Endodermal cell (in vitro differentiated cells): Measurements from ENCODE around the gene PPP2R2B. TPM values are rescaled to one million over a fixed set of nuclear protein-coding genes. Genes with fewer than 3 reads are reported as not detected.

Experiments used
- DNase-seq: peaks from one replicate; pipeline ENCODE4 v3.0.0-alpha.2; 2017
- H3K27ac ChIP-seq: 2 replicates; pipeline ENCODE4 v1.5.1; 2013; ENCODE audit warnings: mild to moderate bottlenecking, low read depth, low read length, moderate library complexity
- H3K27me3 ChIP-seq: 2 replicates; pipeline ENCODE4 v1.6.1; 2013; ENCODE audit warnings: mild to moderate bottlenecking, low read length, moderate library complexity; ENCODE audit not compliant: insufficient read depth, control insufficient read depth, poor library complexity, severe bottlenecking
- H3K36me3 ChIP-seq: 2 replicates; pipeline ENCODE4 v1.7.0; 2013; ENCODE audit warnings: mild to moderate bottlenecking, low read length, moderate library complexity; ENCODE audit not compliant: control insufficient read depth, insufficient read depth
- H3K4me1 ChIP-seq: one replicate; pipeline ENCODE4 v1.7.0; 2013; ENCODE audit warnings: low read length; ENCODE audit not compliant: control insufficient read depth, insufficient read depth
- H3K4me3 ChIP-seq: 2 replicates; pipeline ENCODE4 v1.5.1; 2013; ENCODE audit warnings: mild to moderate bottlenecking, low read length, moderate library complexity
- H3K9ac ChIP-seq: 2 replicates; pipeline ENCODE4 v1.6.1; 2013; ENCODE audit warnings: mild to moderate bottlenecking, low read length, moderate library complexity; ENCODE audit not compliant: poor library complexity, severe bottlenecking; ENCODE audit errors: extremely low read depth
- H3K9me3 ChIP-seq: 2 replicates; pipeline ENCODE4 v1.6.1; 2013; ENCODE audit warnings: mild to moderate bottlenecking, low read length, moderate library complexity; ENCODE audit not compliant: control insufficient read depth
- H3K27ac Mint-ChIP-seq: 2 replicates; pipeline ENCODE4 v1.8.0; 2020; ENCODE audit warnings: mixed read lengths
- H3K27me3 Mint-ChIP-seq: 2 replicates; pipeline ENCODE4 v1.8.0; 2021; ENCODE audit warnings: mild to moderate bottlenecking, mixed read lengths; ENCODE audit not compliant: insufficient read depth
- H3K36me3 Mint-ChIP-seq: 2 replicates; pipeline ENCODE4 v1.8.0; 2020; ENCODE audit warnings: low read depth, mixed read lengths
- H3K4me1 Mint-ChIP-seq: 2 replicates; pipeline ENCODE4 v1.8.0; 2020; ENCODE audit warnings: mixed read lengths
- H3K4me3 Mint-ChIP-seq: 2 replicates; pipeline ENCODE4 v1.8.0; 2020; ENCODE audit warnings: mild to moderate bottlenecking, moderate library complexity, mixed read lengths
- H3K9me3 Mint-ChIP-seq: 2 replicates; pipeline ENCODE4 v1.8.0; 2020; ENCODE audit warnings: mild to moderate bottlenecking, mixed read lengths
- WGBS, 2 experiments: methylation state at CpG; one replicate each; pipeline versions ENCODE4 v1.1.5 to v1.1.7; 2013; ENCODE audit warnings: missing lambda C conversion rate in 2 of 2, mixed read lengths in 1 of 2; ENCODE audit not compliant: insufficient coverage in 1 of 2, insufficient read length in 1 of 2; 5-methylcytosine and 5-hydroxymethylcytosine counted together
- total RNA-seq, 2 donors: library from RNA; stranded (reverse); fragmentation: NEBNext Ultra II Directional in 1 of 2; extraction: Animal tissue kit (Norgen Biotek cat#: 25700) in 1 of 2; gene quantifications; 2 replicates in 1 of 2; 3 replicates in 1 of 2; pipeline ENCODE4 v1.2.1, GENCODE V29; 2021
- TF ChIP-seq, protein P1 (sequence below): fragments of 200-600 bp; sonication (generic); conservative IDR thresholded peaks from 2 replicates; pipeline ENCODE4 v1.5.0; 2021; ENCODE audit warnings: antibody characterized with exemption, mild to moderate bottlenecking

The PPP2R2B gene
- total RNA-seq, 2 donors from 2014 or later: 3.3 to 8.0 TPM

GRCh38 chr5:146719179-146719578 is 159.4 kb downstream of the PPP2R2B start:
- Mint-ChIP-seq H3K36me3 (no peaks in the 10 kb centered on the region), H3K4me3 (no peak overlapping the region), H3K9me3 (no peaks in the 10 kb centered on the region), H3K27ac (no peak overlapping the region), H3K4me1 (no peaks in the 10 kb centered on the region), H3K27me3 (no peaks in the 10 kb centered on the region)
- no peak overlapping the region for H3K27ac ChIP-seq
- no peaks in the 10 kb centered on the region for H3K9me3 ChIP-seq
- H3K4me3 ChIP-seq: no peak overlapping the region
- H3K9ac ChIP-seq: no peak overlapping the region
- H3K36me3 ChIP-seq: no peaks in the 10 kb centered on the region
- no peaks in the 10 kb centered on the region for H3K27me3 ChIP-seq
- no peaks in the 10 kb centered on the region for H3K4me1 ChIP-seq
- no peak for DNase-seq
- TF ChIP-seq, protein P1, sequence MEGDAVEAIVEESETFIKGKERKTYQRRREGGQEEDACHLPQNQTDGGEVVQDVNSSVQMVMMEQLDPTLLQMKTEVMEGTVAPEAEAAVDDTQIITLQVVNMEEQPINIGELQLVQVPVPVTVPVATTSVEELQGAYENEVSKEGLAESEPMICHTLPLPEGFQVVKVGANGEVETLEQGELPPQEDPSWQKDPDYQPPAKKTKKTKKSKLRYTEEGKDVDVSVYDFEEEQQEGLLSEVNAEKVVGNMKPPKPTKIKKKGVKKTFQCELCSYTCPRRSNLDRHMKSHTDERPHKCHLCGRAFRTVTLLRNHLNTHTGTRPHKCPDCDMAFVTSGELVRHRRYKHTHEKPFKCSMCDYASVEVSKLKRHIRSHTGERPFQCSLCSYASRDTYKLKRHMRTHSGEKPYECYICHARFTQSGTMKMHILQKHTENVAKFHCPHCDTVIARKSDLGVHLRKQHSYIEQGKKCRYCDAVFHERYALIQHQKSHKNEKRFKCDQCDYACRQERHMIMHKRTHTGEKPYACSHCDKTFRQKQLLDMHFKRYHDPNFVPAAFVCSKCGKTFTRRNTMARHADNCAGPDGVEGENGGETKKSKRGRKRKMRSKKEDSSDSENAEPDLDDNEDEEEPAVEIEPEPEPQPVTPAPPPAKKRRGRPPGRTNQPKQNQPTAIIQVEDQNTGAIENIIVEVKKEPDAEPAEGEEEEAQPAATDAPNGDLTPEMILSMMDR: no peak

- no peaks in the 10 kb centered on the region for H3K9me3 ChIP-seq
- H3K9ac ChIP-seq: no peak overlapping the region
- Mint-ChIP-seq H3K4me3 (no peak overlapping the region), H3K27ac (no peak overlapping the region), H3K9me3 (no peaks in the 10 kb centered on the region), H3K27me3 (no peaks in the 10 kb centered on the region), H3K36me3 (no peaks in the 10 kb centered on the region), H3K4me1 (no peaks in the 10 kb centered on the region)
- H3K4me3 ChIP-seq: no peak overlapping the region
- no peak for DNase-seq
- WGBS, 2 experiments: 88 to 96% methylated on average over 3 of the region's 3 CpGs
- TF ChIP-seq, protein P1: no peak
- no peaks in the 10 kb centered on the region for H3K4me1 ChIP-seq
- no peaks in the 10 kb centered on the region for H3K36me3 ChIP-seq
- H3K27me3 ChIP-seq: no peaks in the 10 kb centered on the region
- no peak overlapping the region for H3K27ac ChIP-seq
Measured at GRCh38 chr5:146718609-146719008, 159.9 kb downstream of the PPP2R2B start.

DNA sequence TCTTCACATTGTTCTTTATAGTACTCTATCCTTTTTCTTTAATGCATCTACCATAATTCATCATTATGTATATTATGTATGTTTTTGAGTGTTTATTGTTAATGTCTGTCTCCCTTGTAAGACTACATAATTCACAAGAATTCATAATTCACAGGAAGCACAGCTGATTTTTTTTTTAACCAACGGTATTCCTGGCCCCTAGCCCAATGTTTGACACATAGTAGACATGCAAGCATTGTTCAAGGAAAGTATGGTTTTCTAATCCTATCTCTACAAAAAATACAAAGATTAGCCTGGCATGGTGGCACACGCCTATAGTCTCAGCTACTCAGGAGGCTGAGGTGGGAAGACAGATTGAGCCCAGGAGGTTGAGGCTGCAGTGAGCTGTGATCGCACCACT is 160.6 kb downstream of the PPP2R2B start:
- Histone ChIP-seq H3K36me3 (no peaks in the 10 kb centered on the region), H3K27me3 (no peaks in the 10 kb centered on the region), H3K4me1 (no peaks in the 10 kb centered on the region), H3K27ac (no peak overlapping the region), H3K4me3 (no peak overlapping the region), H3K9ac (no peak overlapping the region), H3K9me3 (no peaks in the 10 kb centered on the region)
- 90% methylated on average over 3 of the region's 3 CpGs; no CpG with 5 or more reads in 1 of the 2 experiments for WGBS, 2 experiments
- no peaks in the 10 kb centered on the region for H3K36me3 Mint-ChIP-seq
- H3K27me3 Mint-ChIP-seq: no peaks in the 10 kb centered on the region
- TF ChIP-seq, protein P1: no peak
- DNase-seq: no peak
- no peaks in the 10 kb centered on the region for H3K4me1 Mint-ChIP-seq
- no peak overlapping the region for H3K27ac Mint-ChIP-seq
- no peaks in the 10 kb centered on the region for H3K9me3 Mint-ChIP-seq
- no peak overlapping the region for H3K4me3 Mint-ChIP-seq
